Stimulated activated CD8-positive, alpha-beta memory T cell treated with anti-CD3 and anti-CD28 coated beads, Interleukin-2, amount 100 ng/mL, for 1 hour (primary cell): ENCODE data around the gene SOX15.
A peak's percentile ranks its signal among the peaks of the same experiment; 100 is the strongest.

ENCODE experiments used
- DNase-seq, 2 donors: peaks; one replicate each; pipeline ENCODE4 v3.0.0-alpha.2; 2020; ENCODE audit warnings: low read depth in 2 of 2

SOX15 gene

GRCh38 chr17:7557775-7558543, 31.9 kb downstream of the SOX15 start:
- no peak for DNase-seq

DNA sequence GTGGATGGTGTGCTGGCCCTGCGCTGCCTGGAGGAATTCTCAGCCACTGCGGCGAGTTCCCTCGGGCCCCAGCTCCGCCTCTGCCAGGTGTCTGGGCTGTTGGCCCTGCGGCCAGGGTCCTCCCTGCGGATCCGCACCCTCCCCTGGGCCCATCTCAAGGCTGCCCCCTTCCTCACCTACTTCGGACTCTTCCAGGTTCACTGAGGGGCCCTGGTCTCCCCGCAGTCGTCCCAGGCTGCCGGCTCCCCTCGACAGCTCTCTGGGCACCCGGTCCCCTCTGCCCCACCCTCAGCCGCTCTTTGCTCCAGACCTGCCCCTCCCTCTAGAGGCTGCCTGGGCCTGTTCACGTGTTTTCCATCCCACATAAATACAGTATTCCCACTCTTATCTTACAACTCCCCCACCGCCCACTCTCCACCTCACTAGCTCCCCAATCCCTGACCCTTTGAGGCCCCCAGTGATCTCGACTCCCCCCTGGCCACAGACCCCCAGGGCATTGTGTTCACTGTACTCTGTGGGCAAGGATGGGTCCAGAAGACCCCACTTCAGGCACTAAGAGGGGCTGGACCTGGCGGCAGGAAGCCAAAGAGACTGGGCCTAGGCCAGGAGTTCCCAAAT, 32.6 kb downstream of the SOX15 start:
- no peak for DNase-seq

DNA sequence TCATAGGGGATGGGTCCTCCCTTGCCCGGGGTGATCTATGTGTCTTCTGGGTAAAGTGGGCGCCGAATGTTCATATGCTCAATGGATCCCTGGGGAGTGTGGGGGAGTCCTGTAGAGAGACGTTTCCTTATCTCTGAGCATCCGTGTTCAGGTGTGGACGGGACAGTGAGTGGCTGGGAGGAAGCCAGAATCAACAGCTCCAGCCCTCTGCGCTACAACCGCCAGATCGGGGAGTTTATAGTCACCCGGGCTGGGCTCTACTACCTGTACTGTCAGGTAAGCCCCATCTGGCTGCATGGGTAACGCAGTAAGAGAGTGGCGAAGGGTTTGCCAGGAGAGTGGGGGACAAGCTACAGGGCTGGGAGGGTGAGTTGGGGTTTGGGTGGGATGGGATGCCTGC, 33.3 kb downstream of the SOX15 start:
- DNase-seq, result no peak

DNA sequence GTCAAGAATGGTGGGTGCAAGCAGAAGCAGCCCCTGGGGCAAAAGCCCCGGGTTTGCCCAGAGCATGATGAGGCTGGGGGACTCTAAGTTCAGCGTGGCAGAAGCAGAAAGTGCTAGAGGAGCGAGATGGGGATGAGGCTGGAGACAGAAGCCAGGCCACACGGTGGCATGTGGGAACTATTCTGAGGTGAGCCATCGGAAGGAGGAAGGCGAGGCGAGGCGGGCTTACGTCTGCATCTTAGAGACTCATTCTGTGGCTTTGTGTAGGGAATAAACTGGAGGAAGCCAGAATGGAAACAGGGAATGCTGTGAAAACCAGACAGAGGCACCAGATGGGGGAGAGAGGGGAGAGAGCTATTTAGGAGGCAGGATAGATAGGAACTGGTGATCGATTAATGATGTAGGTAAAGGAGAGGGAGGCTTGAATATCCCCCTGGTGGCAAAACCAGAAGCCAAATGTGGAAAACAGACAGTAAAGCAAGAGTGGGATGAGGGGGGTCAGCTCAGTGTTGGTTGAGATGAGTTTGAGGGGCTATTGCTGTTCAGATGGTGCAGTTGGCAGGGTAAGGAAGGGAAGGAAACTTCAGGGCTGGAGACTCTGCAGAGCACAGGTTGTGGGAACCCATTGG, 34.5 kb downstream of the SOX15 start:
- DNase-seq, result no peak

GRCh38 chr17:7553356-7553755, 36.5 kb downstream of the SOX15 start:
- no peak for DNase-seq

DNA sequence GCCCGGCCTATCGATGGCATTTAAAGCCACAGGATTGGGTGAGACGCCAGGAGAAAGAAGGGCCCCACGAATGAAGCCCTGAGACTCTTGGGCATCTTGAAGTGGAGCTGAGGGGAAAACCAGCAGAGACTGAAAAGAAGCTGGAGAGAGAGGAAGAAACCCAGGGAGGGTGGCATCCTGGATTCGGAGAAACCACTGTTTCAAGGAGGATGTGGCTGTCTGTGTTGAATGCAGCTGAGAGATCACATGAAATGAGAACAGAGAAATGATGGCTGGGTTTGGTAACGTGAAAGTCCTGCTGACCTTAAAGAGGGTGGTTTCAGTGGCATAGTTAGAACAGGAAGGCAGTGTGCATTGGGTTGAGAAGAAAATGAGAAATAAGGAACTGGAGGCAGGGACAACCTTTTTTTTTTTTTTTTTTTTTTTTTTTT, 37.3 kb downstream of the SOX15 start:
- no peak for DNase-seq

DNA sequence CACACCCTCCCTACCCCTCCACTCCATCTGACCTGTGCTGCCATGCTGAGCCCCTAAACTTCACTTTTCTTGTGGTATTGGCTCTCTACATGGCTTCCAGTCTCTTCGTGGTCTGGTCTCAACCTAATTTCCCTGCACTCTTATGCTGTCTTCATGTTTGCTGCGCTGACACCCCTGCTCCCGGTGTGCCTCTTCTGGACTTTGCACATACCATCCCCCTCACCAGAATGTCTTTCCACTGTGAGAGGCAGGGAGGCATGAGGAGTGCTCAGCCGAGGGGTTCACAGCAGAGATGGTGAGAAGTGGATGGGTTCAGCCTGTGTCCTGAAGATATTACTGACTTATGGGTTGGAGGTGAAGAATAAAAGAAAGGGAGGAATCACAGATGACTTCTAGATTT, 38.5 kb downstream of the SOX15 start:
- DNase-seq, result no peak

GRCh38 chr17:7550344-7550743, 39.5 kb downstream of the SOX15 start:
- no peak for DNase-seq

- DNase-seq, result no peak
These were observed 40.4 kb downstream of the SOX15 start for GRCh38 chr17:7549401-7550055.

GRCh38 chr17:7548585-7549400, 41.1 kb downstream of the SOX15 start, which contains the start of gene TNFSF12:
Gene TNFSF12, plus strand, starts transcription at chr17:7549058. Its CDS starts 96 bp downstream, at chr17:7549154.
- peak in 1 of 2 donors; percentile 42 for DNase-seq

DNA sequence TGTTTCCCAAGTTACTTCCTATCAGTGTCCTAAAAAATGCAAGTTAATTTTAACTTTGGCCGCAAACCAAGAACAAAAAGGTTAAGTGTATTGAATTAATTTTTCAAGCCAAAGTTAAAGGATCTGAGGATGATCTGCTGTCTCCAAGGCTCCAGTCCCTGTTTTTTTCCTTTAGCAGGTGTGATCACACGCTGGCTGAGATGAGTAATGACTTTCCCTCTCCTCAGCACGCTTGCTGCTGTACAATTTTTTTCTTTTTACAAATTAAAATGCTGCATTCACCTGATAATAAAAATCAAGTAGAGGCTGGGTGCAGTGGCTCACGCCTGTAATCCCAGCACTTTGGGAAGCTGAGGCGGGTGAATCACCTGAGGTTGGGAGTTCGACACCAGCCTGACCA, 45.0 kb downstream of the SOX15 start:
- DNase-seq, result no peak

- DNase-seq, result no peak
These were observed 48.7 kb downstream of the SOX15 start for GRCh38 chr17:7541074-7541621.

DNA sequence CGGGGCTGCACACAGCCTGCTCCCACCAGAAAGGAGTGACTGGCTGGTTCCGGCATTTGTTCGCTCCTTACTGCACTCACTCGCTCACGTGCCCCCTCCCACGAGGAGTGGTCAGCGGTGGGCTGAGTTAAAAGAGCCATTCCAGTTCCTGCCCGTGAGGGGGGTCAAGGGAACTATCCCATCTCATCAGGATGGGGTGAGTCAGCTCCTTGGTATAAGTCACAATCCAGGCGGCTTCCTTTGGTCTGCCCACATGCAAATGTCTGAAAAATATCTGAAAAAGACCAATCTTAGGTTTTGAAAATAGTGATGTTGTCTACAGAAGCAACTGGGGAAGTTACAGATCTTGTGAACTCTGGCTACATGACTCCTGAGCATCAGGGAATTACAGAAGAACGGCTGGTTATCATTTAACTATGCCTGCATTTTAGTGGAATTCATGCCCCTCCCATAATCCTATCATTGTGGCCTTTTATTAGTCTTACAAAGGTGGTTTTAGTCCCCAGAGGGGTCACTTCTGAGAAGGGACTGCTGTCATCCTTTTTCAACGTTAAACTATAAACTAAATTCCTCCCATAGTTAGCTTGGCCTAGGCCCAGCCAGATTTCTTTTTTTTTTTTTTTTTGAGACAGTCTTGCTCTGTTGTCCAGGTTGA, 50.9 kb downstream of the SOX15 start:
- no peak for DNase-seq
